MM.1S (cell line): Measurements from ENCODE around the gene RRP12.

ENCODE experiments used
- DNase-seq: peaks from one replicate; pipeline ENCODE4 v3.0.0-alpha.2; 2015
- H2AFZ ChIP-seq: fragments of 300-600 bp; sonication (generic); 2 replicates; pipeline ENCODE4 v1.6.0; 2016; ENCODE audit warnings: antibody characterized with exemption, low read length
- H3F3A ChIP-seq: fragments of 300-600 bp; sonication (generic); 2 replicates; pipeline ENCODE4 v1.6.1; 2016; ENCODE audit warnings: mild to moderate bottlenecking, antibody characterized with exemption, low read length, moderate library complexity, mixed read lengths; ENCODE audit not compliant: insufficient read depth
- H3K27ac ChIP-seq: fragments of 300-600 bp; sonication (generic); 2 replicates; pipeline ENCODE4 v1.5.1; 2016; ENCODE audit warnings: mild to moderate bottlenecking, low read length
- H3K27me3 ChIP-seq: fragments of 300-600 bp; sonication (generic); replicated peaks from 2 replicates; pipeline ENCODE4 v1.6.0; 2016; ENCODE audit warnings: low read length; ENCODE audit not compliant: insufficient read depth
- H3K36me3 ChIP-seq: fragments of 300-600 bp; sonication (generic); replicated peaks from 2 replicates; pipeline ENCODE4 v1.6.1; 2016; ENCODE audit warnings: mild to moderate bottlenecking, low read length, mixed read lengths; ENCODE audit not compliant: insufficient read depth
- H3K4me1 ChIP-seq: fragments of 300-600 bp; sonication (generic); 2 replicates; pipeline ENCODE4 v1.6.1; 2016; ENCODE audit warnings: low read length, mixed read lengths
- H3K4me2 ChIP-seq: fragments of 300-600 bp; sonication (generic); 2 replicates; pipeline ENCODE4 v1.6.0; 2016; ENCODE audit warnings: low read depth, low read length
- H3K4me3 ChIP-seq: fragments of 300-600 bp; sonication (generic); 2 replicates; pipeline ENCODE4 v1.5.1; 2016; ENCODE audit warnings: low read length, mixed read lengths
- H3K79me2 ChIP-seq: fragments of 300-600 bp; sonication (generic); 2 replicates; pipeline ENCODE4 v1.6.1; 2016; ENCODE audit warnings: mixed run types, low read length, mixed read lengths
- H3K9ac ChIP-seq: fragments of 300-600 bp; sonication (generic); 2 replicates; pipeline ENCODE4 v1.6.1; 2016; ENCODE audit warnings: low read length, mixed read lengths
- H3K9me2 ChIP-seq: fragments of 300-600 bp; sonication (generic); replicated peaks from 2 replicates; pipeline ENCODE4 v1.6.1; 2016; ENCODE audit warnings: mild to moderate bottlenecking, low read length, mixed read lengths; ENCODE audit not compliant: insufficient read depth
- H3K9me3 ChIP-seq: fragments of 300-600 bp; sonication (generic); replicated peaks from 2 replicates; pipeline ENCODE4 v1.6.1; 2016; ENCODE audit warnings: mild to moderate bottlenecking, low read length, mixed read lengths; ENCODE audit not compliant: insufficient read depth
- H4K20me1 ChIP-seq: fragments of 300-600 bp; sonication (generic); 2 replicates; pipeline ENCODE4 v1.6.1; 2016; ENCODE audit warnings: mild to moderate bottlenecking, low read length, moderate library complexity, mixed read lengths; ENCODE audit not compliant: insufficient read depth
- CTCF ChIP-seq: fragments of 300-600 bp; sonication (generic); IDR thresholded peaks from 2 replicates; pipeline ENCODE4 v1.5.1; 2016; ENCODE audit warnings: antibody characterized with exemption, low read length, mixed read lengths
- EZH2 ChIP-seq: fragments of 300-600 bp; sonication (generic); optimal IDR thresholded peaks from 2 replicates; pipeline ENCODE3; 2017; ENCODE audit warnings: low read depth, mild to moderate bottlenecking, antibody characterized with exemption, low read length, mixed read lengths
- EZH2phosphoT487 ChIP-seq: fragments of 300-600 bp; sonication (generic); IDR thresholded peaks from 2 replicates; pipeline ENCODE4 v1.6.1; 2018; ENCODE audit warnings: antibody characterized with exemption, low read length

Gene RRP12

GRCh38 chr10:97336006-97336405, 65.1 kb downstream of the RRP12 start:
- H3K4me2 ChIP-seq, result no peak overlapping the region

GRCh38 chr10:97335188-97335619, 65.9 kb downstream of the RRP12 start:
- Histone ChIP-seq H2AFZ (peak overlapping the region; percentile 50), H4K20me1 (no peaks in the 10 kb centered on the region), H3K36me3 (no peaks in the 10 kb centered on the region), H3K9me2 (no peaks in the 10 kb centered on the region), H3K27me3 (peaks cover 29% of the 10 kb centered on the region), H3F3A (no peaks in the 10 kb centered on the region), H3K27ac (no peak overlapping the region), H3K9me3 (no peaks in the 10 kb centered on the region), H3K9ac (peak overlapping the region; percentile 90; the same call in 1 of the 2 replicates), H3K79me2 (peaks cover 10% of the 10 kb centered on the region), H3K4me3 (peak overlapping the region; percentile 83), H3K4me1 (peaks cover 7% of the 10 kb centered on the region; the same call in 1 of the 2 replicates), H3K4me2 (peak overlapping the region; percentile 71)
- TF ChIP-seq CTCF, result no peak
- no peak for TF ChIP-seq EZH2
- no peak for TF ChIP-seq EZH2phosphoT487
- no peak for DNase-seq

More at GRCh38 chr10:97336006-97336405, 65.1 kb downstream of the RRP12 start:
- Histone ChIP-seq H3K4me3 (no peak overlapping the region), H3K79me2 (peaks cover 10% of the 10 kb centered on the region), H3K9me3 (no peaks in the 10 kb centered on the region), H3K36me3 (no peaks in the 10 kb centered on the region), H3K4me1 (peaks cover 7% of the 10 kb centered on the region; the same call in 1 of the 2 replicates), H2AFZ (no peak overlapping the region), H3F3A (no peaks in the 10 kb centered on the region), H3K9me2 (no peaks in the 10 kb centered on the region), H3K9ac (no peak overlapping the region), H4K20me1 (no peaks in the 10 kb centered on the region), H3K27ac (no peak overlapping the region), H3K27me3 (peaks cover 29% of the 10 kb centered on the region)
- TF ChIP-seq CTCF (no peak), EZH2 (no peak), EZH2phosphoT487 (no peak)
- DNase-seq, result no peak

- Histone ChIP-seq H3K9me3 (no peaks in the 10 kb centered on the region), H4K20me1 (no peaks in the 10 kb centered on the region), H3K9me2 (no peaks in the 10 kb centered on the region), H3K9ac (peak within 1 kb of the TSS; percentile 90), H3K4me2 (peak within 1 kb of the TSS; percentile 89), H2AFZ (peak within 1 kb of the TSS; percentile 69), H3K4me1 (peaks cover 7% of the 10 kb centered on the region; the same call in 1 of the 2 replicates), H3K27ac (peak within 1 kb of the TSS; percentile 62), H3K79me2 (peaks cover 10% of the 10 kb centered on the region), H3K36me3 (no peaks in the 10 kb centered on the region), H3K4me3 (peak within 1 kb of the TSS; percentile 83), H3F3A (no peaks in the 10 kb centered on the region), H3K27me3 (peaks cover 29% of the 10 kb centered on the region)
- TF ChIP-seq CTCF (no peak), EZH2phosphoT487 (no peak), EZH2 (no peak)
- peak; percentile 86 for DNase-seq
Measured at GRCh38 chr10:97334370-97335175, 66.6 kb downstream of the RRP12 start, which contains the start of gene FRAT2. TSS of gene FRAT2 (minus strand) at chr10:97334729. CDS start at chr10:97334572, 157 bp downstream.
